H1 (cell line): ENCODE measurements around the gene HDAC2. TPM values are rescaled to one million over a fixed set of nuclear protein-coding genes. Genes with fewer than 3 reads are reported as not detected.

Source experiments
- CEBPB ChIP-seq: IDR thresholded peaks from 2 replicates; pipeline ENCODE4 v1.6.1; 2012; ENCODE audit warnings: low read depth, low read length
- EZH2 ChIP-seq: fragments of 200-600 bp; sonication (generic); IDR thresholded peaks from 2 replicates; pipeline ENCODE4 v1.7.1; 2012; ENCODE audit warnings: low read depth, mild to moderate bottlenecking, moderate library complexity, low read length, inconsistent platforms; ENCODE audit not compliant: severe bottlenecking
- TCF12 ChIP-seq: IDR thresholded peaks from 2 replicates; pipeline ENCODE4 v1.6.1; 2011; ENCODE audit warnings: low read depth, mild to moderate bottlenecking, low read length
- ZNF274 ChIP-seq: IDR thresholded peaks from 2 replicates; pipeline ENCODE4 v1.7.0; 2012; ENCODE audit warnings: low read length, borderline replicate concordance; ENCODE audit errors: extremely low read depth
- polyA plus RNA-seq, 7 experiments: library from polyadenylated mRNA; depleted of rRNA in 3 of 7; stranded (reverse) in 5 of 7; unstranded in 2 of 7; fragments of >200 nt in 5 of 7; fragments of 200-250 nt in 2 of 7; gene quantifications; 1 replicate in 5 of 7; 2 replicates in 1 of 7; 4 replicates in 1 of 7; pipeline versions ENCODE4 v1.2.1 to v1.2.3, GENCODE V29; 2011 to 2013; ENCODE audit warnings: missing spikeins in 2 of 7, mixed read lengths in 2 of 7
- total RNA-seq: library from RNA; stranded (reverse); fragmentation: NEBNext Ultra II Directional; extraction: Animal tissue kit (Norgen Biotek cat#: 25700); gene quantifications from 2 replicates; pipeline ENCODE4 v1.2.1, GENCODE V29; 2021
- TF ChIP-seq, protein P1 (sequence below): fragments of 300-600 bp; sonication (generic); IDR thresholded peaks from 2 replicates; pipeline ENCODE4 v1.7.1; 2012; ENCODE audit warnings: low read length, moderate library complexity, mild to moderate bottlenecking, inconsistent platforms; ENCODE audit not compliant: insufficient replicate concordance
- TF ChIP-seq, protein P2 (sequence below), 3 experiments: IDR thresholded peaks; 1 replicate in 2 of 3; 2 replicates in 1 of 3; pipeline versions ENCODE4 v1.5.1 to v1.6.1; 2011; ENCODE audit warnings: low read length in 3 of 3, mild to moderate bottlenecking in 3 of 3, inconsistent platforms in 2 of 3, low read depth in 1 of 3, moderate library complexity in 1 of 3; ENCODE audit not compliant: insufficient read depth in 1 of 3; ENCODE audit errors: control extremely low read depth in 1 of 3
- TF ChIP-seq, protein P3 (sequence below): IDR thresholded peaks from 2 replicates; pipeline ENCODE4 v1.6.1; 2012; ENCODE audit warnings: inconsistent platforms

The HDAC2 gene
- total and polyA plus RNA-seq, 2 of the 8 experiments (the other 6 are each of a cell fraction or from before 2014, with no cell fraction given): 323 to 374 TPM

DNA sequence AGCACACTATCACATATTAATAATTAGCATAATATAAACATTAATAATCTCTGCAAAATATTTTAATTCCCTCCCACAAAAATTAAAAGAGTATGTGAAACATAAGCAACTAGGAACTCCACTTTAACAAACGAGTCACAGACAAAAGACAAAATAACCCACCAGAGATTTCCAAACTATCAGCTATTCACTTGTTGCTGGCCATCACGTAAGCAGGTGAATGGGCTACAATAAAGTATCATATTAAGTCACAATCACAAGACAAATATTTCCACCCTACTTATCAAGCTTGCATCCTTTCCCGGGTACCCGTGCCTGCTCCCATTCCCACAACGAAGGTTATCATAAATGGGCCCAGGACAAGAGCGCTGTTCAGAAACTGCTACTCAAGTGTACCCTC lies 2.5 kb downstream of the HDAC2 start (continued):
- TF ChIP-seq, protein P1, sequence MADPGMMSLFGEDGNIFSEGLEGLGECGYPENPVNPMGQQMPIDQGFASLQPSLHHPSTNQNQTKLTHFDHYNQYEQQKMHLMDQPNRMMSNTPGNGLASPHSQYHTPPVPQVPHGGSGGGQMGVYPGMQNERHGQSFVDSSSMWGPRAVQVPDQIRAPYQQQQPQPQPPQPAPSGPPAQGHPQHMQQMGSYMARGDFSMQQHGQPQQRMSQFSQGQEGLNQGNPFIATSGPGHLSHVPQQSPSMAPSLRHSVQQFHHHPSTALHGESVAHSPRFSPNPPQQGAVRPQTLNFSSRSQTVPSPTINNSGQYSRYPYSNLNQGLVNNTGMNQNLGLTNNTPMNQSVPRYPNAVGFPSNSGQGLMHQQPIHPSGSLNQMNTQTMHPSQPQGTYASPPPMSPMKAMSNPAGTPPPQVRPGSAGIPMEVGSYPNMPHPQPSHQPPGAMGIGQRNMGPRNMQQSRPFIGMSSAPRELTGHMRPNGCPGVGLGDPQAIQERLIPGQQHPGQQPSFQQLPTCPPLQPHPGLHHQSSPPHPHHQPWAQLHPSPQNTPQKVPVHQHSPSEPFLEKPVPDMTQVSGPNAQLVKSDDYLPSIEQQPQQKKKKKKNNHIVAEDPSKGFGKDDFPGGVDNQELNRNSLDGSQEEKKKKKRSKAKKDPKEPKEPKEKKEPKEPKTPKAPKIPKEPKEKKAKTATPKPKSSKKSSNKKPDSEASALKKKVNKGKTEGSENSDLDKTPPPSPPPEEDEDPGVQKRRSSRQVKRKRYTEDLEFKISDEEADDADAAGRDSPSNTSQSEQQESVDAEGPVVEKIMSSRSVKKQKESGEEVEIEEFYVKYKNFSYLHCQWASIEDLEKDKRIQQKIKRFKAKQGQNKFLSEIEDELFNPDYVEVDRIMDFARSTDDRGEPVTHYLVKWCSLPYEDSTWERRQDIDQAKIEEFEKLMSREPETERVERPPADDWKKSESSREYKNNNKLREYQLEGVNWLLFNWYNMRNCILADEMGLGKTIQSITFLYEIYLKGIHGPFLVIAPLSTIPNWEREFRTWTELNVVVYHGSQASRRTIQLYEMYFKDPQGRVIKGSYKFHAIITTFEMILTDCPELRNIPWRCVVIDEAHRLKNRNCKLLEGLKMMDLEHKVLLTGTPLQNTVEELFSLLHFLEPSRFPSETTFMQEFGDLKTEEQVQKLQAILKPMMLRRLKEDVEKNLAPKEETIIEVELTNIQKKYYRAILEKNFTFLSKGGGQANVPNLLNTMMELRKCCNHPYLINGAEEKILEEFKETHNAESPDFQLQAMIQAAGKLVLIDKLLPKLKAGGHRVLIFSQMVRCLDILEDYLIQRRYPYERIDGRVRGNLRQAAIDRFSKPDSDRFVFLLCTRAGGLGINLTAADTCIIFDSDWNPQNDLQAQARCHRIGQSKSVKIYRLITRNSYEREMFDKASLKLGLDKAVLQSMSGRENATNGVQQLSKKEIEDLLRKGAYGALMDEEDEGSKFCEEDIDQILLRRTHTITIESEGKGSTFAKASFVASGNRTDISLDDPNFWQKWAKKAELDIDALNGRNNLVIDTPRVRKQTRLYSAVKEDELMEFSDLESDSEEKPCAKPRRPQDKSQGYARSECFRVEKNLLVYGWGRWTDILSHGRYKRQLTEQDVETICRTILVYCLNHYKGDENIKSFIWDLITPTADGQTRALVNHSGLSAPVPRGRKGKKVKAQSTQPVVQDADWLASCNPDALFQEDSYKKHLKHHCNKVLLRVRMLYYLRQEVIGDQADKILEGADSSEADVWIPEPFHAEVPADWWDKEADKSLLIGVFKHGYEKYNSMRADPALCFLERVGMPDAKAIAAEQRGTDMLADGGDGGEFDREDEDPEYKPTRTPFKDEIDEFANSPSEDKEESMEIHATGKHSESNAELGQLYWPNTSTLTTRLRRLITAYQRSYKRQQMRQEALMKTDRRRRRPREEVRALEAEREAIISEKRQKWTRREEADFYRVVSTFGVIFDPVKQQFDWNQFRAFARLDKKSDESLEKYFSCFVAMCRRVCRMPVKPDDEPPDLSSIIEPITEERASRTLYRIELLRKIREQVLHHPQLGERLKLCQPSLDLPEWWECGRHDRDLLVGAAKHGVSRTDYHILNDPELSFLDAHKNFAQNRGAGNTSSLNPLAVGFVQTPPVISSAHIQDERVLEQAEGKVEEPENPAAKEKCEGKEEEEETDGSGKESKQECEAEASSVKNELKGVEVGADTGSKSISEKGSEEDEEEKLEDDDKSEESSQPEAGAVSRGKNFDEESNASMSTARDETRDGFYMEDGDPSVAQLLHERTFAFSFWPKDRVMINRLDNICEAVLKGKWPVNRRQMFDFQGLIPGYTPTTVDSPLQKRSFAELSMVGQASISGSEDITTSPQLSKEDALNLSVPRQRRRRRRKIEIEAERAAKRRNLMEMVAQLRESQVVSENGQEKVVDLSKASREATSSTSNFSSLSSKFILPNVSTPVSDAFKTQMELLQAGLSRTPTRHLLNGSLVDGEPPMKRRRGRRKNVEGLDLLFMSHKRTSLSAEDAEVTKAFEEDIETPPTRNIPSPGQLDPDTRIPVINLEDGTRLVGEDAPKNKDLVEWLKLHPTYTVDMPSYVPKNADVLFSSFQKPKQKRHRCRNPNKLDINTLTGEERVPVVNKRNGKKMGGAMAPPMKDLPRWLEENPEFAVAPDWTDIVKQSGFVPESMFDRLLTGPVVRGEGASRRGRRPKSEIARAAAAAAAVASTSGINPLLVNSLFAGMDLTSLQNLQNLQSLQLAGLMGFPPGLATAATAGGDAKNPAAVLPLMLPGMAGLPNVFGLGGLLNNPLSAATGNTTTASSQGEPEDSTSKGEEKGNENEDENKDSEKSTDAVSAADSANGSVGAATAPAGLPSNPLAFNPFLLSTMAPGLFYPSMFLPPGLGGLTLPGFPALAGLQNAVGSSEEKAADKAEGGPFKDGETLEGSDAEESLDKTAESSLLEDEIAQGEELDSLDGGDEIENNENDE: no peak
- no peak for TF ChIP-seq TCF12
- TF ChIP-seq, protein P2, sequence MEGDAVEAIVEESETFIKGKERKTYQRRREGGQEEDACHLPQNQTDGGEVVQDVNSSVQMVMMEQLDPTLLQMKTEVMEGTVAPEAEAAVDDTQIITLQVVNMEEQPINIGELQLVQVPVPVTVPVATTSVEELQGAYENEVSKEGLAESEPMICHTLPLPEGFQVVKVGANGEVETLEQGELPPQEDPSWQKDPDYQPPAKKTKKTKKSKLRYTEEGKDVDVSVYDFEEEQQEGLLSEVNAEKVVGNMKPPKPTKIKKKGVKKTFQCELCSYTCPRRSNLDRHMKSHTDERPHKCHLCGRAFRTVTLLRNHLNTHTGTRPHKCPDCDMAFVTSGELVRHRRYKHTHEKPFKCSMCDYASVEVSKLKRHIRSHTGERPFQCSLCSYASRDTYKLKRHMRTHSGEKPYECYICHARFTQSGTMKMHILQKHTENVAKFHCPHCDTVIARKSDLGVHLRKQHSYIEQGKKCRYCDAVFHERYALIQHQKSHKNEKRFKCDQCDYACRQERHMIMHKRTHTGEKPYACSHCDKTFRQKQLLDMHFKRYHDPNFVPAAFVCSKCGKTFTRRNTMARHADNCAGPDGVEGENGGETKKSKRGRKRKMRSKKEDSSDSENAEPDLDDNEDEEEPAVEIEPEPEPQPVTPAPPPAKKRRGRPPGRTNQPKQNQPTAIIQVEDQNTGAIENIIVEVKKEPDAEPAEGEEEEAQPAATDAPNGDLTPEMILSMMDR (IDR thresholded peaks at IDR 0.05; ENCODE audit: control extremely low read depth in 1 of 3, insufficient read depth in 1 of 3, low read depth in 1 of 3, low read length in 3 of 3): no peak
- TF ChIP-seq, protein P3, sequence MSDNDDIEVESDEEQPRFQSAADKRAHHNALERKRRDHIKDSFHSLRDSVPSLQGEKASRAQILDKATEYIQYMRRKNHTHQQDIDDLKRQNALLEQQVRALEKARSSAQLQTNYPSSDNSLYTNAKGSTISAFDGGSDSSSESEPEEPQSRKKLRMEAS: no peak
- no peak for TF ChIP-seq ZNF274
- TF ChIP-seq CEBPB: no peak
- no peak for TF ChIP-seq EZH2
